ENCODE results near the gene KRTAP5-2. TPM values are rescaled to one million over a fixed set of nuclear protein-coding genes. Genes with fewer than 3 reads are reported as not detected.

Gene KRTAP5-2
- total RNA-seq, 1 donor from 2014 or later: 3.1 TPM

DNA sequence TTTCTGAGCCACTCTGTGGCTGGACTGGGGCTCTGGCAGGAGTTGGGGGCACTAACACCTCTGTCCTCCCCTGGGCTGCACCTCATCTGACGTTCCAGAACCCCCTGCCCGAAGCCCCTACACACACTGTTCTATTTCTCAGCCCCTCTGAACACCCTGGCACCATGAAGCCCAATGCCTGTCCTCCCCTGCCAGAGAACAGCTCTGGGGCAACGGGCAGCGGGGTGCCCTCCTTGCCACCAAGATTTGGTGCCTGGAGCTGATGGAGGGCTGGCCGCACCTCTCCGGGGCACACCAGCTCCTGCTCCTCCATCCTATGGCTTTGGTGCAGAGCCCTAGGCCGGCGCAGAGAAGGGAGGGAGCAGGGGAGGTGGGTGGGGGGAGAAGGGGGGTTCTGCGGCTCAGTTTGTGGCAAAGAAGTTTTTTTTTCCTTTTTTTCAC lies 42.4 kb downstream of the KRTAP5-2 start:
- DNase-seq: no peak

DNA sequence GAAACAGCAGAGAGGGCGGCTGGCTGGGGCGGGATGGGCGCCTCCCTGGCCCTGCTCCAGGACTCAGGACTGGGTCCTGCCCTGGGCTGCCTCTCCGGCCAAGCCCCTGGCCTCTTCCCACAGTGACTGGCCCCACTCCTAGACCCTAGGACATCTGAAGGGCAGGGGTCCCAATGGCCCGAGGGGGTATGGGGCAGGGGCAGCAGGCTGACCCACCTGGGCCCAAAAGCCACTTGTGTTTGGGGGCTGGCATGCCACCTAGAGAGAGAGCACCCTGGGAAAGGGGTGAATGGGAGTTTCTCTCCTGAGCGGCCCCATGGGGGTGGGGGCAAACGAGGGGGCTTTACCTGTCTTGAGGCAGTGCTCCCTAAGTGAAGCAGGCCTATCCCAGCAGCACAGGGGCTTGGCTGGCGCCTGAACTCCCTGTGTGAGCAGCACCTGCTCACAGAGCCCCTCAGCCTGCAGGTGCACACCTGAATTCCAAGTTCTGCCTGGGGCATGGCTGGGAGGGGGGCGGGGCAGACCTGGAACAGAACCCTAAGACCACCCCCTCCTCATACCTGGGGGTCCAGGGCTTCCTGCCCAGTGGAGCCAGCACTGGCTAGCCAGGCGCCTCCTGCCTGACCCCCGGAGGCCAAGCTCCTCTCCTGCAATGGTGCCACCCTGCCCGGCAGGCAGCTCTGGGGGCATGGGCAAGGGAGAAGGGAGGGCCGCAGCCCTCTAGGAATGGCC lies 42.9 kb downstream of the KRTAP5-2 start:
- DNase-seq: no peak

DNA sequence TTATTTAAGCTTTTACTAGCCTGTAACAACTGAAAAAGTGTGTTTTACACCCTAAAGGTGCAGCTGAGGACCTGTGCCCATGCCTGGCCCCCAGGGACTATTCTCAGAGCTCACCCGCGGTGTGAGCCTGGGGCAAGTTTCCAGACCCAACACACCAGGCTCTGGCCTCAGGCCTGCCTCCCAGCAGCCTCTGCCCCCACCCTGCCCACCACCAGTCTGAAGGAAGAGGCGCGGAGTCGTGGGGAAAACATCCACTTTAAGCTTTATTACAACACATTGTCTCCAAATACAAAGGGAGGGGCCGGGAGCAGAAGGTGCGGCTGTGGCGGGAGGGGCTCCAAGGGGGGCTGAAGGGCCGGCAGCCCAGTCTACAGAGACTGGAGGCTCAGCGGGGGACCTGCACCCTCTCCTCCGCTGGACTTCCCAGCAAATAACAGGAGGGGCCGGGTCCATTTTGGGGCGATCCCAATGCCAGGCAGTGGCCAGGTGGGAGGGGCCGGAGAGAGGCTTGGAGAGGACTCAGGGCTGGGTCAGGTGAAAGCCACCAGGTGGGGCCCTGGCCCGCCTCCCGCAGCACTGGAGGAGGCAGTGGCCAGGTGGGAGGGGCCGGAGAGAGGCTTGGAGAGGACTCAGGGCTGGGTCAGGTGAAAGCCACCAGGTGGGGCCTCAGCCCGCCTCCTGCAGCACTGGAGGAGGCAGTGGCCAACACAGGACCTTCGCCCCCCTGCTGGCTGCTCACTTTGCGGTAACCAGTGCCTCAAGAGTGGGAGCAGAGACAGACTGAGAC lies 44.1 kb downstream of the KRTAP5-2 start:
- no peak for DNase-seq

DNA sequence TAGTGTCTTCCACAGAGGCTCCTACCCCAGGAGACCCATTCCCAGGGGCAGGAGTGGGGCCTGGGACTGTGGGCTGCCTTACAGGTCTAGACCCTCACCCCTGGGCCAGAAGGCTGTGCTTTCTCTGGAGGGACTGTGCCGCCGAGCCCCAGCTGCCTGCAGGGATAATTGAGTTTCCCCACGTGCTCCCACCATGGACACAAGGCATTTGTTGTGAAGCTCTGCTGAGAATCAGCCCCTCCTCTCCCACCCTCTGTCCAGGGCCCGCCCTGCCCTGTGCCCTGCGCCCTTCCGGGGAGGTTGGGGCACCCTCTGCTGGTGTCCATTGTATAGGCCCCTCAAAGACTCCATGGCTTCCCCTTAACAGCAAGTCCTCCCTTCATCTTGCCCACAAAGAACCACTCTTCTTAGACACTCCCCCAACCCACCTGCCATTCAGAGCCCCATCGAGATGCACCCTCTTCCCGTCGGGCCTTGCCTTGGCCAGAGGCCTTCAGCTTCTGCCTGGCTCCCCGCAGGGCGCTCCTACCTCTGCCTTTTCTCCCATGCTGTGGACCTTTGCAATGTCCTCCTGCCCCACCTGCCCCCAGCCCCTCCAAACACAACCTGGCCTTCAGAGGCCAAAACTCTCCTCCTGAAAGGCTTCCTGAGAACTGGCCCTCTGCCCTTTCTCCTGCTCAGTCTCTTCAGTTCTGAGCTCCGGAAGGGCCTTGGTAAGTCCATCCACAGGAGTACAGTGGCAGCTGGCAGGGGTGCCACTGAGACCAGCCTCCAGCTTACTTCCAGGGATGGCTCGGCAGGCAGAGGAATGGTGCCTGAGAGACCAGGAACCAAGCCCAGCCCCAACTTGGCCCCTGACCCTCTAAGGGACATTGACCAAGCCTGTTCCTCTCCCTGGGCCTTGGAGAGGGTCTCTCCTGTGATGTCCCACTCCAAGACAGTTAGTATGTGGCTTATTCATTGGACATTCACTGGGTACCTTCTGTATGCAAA lies 48.5 kb downstream of the KRTAP5-2 start:
- DNase-seq: no peak

GRCh38 chr11:1548221-1549070 lies 49.6 kb downstream of the KRTAP5-2 start:
- no peak for DNase-seq

DNA sequence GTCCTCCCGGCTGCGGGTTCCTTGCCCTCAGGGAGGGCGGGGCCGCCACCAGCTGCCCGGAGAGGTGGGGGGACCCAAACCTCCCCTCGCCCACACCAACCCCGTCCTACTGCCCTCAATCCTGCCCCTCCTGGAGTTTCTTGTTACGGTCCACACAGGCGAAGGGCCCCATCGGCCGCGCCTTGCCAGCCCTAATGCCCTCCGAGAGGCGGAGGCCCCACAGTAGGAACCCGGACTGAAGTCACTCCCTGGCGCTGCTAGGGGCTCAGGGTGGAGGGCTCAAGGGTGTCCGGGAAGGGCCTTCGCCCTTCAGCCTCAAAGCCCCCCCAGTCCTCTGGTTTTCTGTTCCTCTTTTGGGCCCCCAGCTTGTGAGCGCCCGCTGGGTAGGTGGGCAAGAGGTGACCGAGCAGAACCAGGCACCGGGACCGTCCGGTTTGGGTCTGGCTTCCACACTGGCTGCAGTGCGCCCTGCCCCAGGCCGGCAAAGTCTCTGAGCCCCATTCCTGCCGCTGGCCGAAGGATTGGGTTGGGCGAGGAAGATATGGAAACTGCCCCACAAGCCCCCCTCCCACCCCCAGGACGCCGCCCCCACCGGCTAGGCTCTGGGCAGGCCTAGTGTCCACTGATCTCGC lies 50.5 kb downstream of the KRTAP5-2 start:
- DNase-seq: no peak

Other genes starting within 250 kb of the KRTAP5-2 start
- 0.59 TPM for gene BRSK2, start 208.4 kb downstream of the KRTAP5-2 start, total RNA-seq
- 28.1 TPM for gene MOB2, start 111.5 kb downstream of the KRTAP5-2 start, total RNA-seq
- gene DUSP8, start 26.0 kb downstream of the KRTAP5-2 start, total RNA-seq: 1.8 TPM
- 0.30 TPM for gene KRTAP5-1, start 13.0 kb downstream of the KRTAP5-2 start, total RNA-seq
- 1.3 TPM for gene KRTAP5-3, start 10.2 kb upstream of the KRTAP5-2 start, total RNA-seq
- 0.79 TPM for gene KRTAP5-4, start 23.8 kb upstream of the KRTAP5-2 start, total RNA-seq
- gene KRTAP5-5, start 31.5 kb upstream of the KRTAP5-2 start, total RNA-seq: 1.5 TPM
- not detected for gene KRTAP5-6, start 98.9 kb upstream of the KRTAP5-2 start, total RNA-seq
- gene IFITM10, start 152.3 kb upstream of the KRTAP5-2 start, total RNA-seq: 0.99 TPM
- gene CTSD, start 165.6 kb upstream of the KRTAP5-2 start, total RNA-seq: 118 TPM
- 6.7 TPM for gene SYT8, start 236.7 kb upstream of the KRTAP5-2 start, total RNA-seq
- gene TNNI2, start 240.7 kb upstream of the KRTAP5-2 start, total RNA-seq: 322 TPM